H9 (cell line): ENCODE data around the gene TNFAIP3. TPM values are rescaled to one million over a fixed set of nuclear protein-coding genes. Genes with fewer than 3 reads are reported as not detected.

Experiments used
- DNase-seq: peaks from one replicate; pipeline ENCODE4 v3.0.0-alpha.2; 2017
- H2AFZ ChIP-seq: one replicate; pipeline ENCODE4 v1.6.1; 2013; ENCODE audit warnings: mild to moderate bottlenecking, low read length, control low read depth, moderate library complexity
- H2AK5ac ChIP-seq: 2 replicates; pipeline ENCODE4 v1.6.1; 2013; ENCODE audit warnings: low read length, control low read depth, mixed read lengths; ENCODE audit not compliant: insufficient read length
- H2BK120ac ChIP-seq: one replicate; pipeline ENCODE4 v1.6.1; 2013; ENCODE audit warnings: low read depth, mild to moderate bottlenecking, low read length, control low read depth, inconsistent platforms; ENCODE audit not compliant: poor library complexity, severe bottlenecking
- H2BK12ac ChIP-seq: 2 replicates; pipeline ENCODE4 v1.6.1; 2013; ENCODE audit warnings: low read length, control low read depth, mixed read lengths, low read depth; ENCODE audit not compliant: insufficient read length
- H2BK15ac ChIP-seq: 2 replicates; pipeline ENCODE4 v1.6.1; 2013; ENCODE audit warnings: low read depth, low read length, control low read depth
- H2BK20ac ChIP-seq: one replicate; pipeline ENCODE4 v1.6.1; 2013; ENCODE audit warnings: low read depth, mild to moderate bottlenecking, low read length, control low read depth, inconsistent platforms; ENCODE audit not compliant: poor library complexity, severe bottlenecking
- H2BK5ac ChIP-seq: 2 replicates; pipeline ENCODE4 v1.6.1; 2013; ENCODE audit warnings: low read length, control low read depth, mixed read lengths; ENCODE audit not compliant: insufficient read length
- H3K14ac ChIP-seq: 2 replicates; pipeline ENCODE4 v1.6.1; 2013; ENCODE audit warnings: low read length, control low read depth; ENCODE audit not compliant: insufficient read depth
- H3K18ac ChIP-seq: 2 replicates; pipeline ENCODE4 v1.6.1; 2013; ENCODE audit warnings: low read depth, mild to moderate bottlenecking, mixed read lengths, low read length, control low read depth; ENCODE audit not compliant: insufficient read length
- H3K23ac ChIP-seq: 2 replicates; pipeline ENCODE4 v1.6.1; 2013; ENCODE audit warnings: low read length, control low read depth, mixed read lengths, low read depth; ENCODE audit not compliant: insufficient read length
- H3K23me2 ChIP-seq: 2 replicates; pipeline ENCODE4 v1.6.1; 2013; ENCODE audit warnings: low read depth, mild to moderate bottlenecking, mixed read lengths, low read length, control low read depth; ENCODE audit not compliant: insufficient read length, poor library complexity, severe bottlenecking
- H3K27ac ChIP-seq: 2 replicates; pipeline ENCODE4 v1.5.1; 2013; ENCODE audit warnings: low read length, control low read depth, mixed read lengths, low read depth; ENCODE audit not compliant: insufficient read length
- H3K27me3 ChIP-seq: 2 replicates; pipeline ENCODE4 v1.6.1; 2013; ENCODE audit warnings: low read length, control low read depth, inconsistent platforms; ENCODE audit not compliant: insufficient read depth
- H3K4ac ChIP-seq: 2 replicates; pipeline ENCODE4 v1.6.1; 2013; ENCODE audit warnings: low read depth, mild to moderate bottlenecking, control low read depth, inconsistent platforms, low read length, moderate library complexity
- H3K4me1 ChIP-seq: 2 replicates; pipeline ENCODE4 v1.6.1; 2013; ENCODE audit warnings: low read length, control low read depth, inconsistent platforms; ENCODE audit not compliant: insufficient read depth
- H3K4me2 ChIP-seq: 2 replicates; pipeline ENCODE4 v1.6.1; 2013; ENCODE audit warnings: low read length, control low read depth, mixed read lengths; ENCODE audit not compliant: insufficient read length, insufficient read depth
- H3K56ac ChIP-seq: 2 replicates; pipeline ENCODE4 v1.6.1; 2013; ENCODE audit warnings: low read depth, mild to moderate bottlenecking, mixed read lengths, low read length, control low read depth; ENCODE audit not compliant: insufficient read length
- H3K79me1 ChIP-seq: 2 replicates; pipeline ENCODE4 v1.6.1; 2013; ENCODE audit warnings: low read depth, mild to moderate bottlenecking, moderate library complexity, low read length, control low read depth, inconsistent platforms; ENCODE audit not compliant: insufficient read depth, poor library complexity, severe bottlenecking
- H3K79me2 ChIP-seq: 2 replicates; pipeline ENCODE4 v1.6.1; 2013; ENCODE audit warnings: low read length, control low read depth, inconsistent platforms; ENCODE audit not compliant: insufficient read depth
- H3K9ac ChIP-seq: 2 replicates; pipeline ENCODE4 v1.6.1; 2013; ENCODE audit warnings: low read length, control low read depth, mixed read lengths; ENCODE audit not compliant: insufficient read length; ENCODE audit errors: extremely low read depth
- H3K9me3 ChIP-seq: one replicate; pipeline ENCODE4 v1.6.1; 2013; ENCODE audit warnings: low read depth, low read length, inconsistent platforms; ENCODE audit not compliant: control insufficient read depth
- H3T11ph ChIP-seq: one replicate; pipeline ENCODE4 v1.6.1; 2013; ENCODE audit warnings: mild to moderate bottlenecking, low read length, control low read depth, inconsistent platforms
- H4K20me1 ChIP-seq: one replicate; pipeline ENCODE4 v1.6.1; 2013; ENCODE audit not compliant: control insufficient read depth, insufficient read length, insufficient read depth
- H4K5ac ChIP-seq: 2 replicates; pipeline ENCODE4 v1.6.1; 2013; ENCODE audit warnings: low read depth, mild to moderate bottlenecking, mixed read lengths, low read length, control low read depth; ENCODE audit not compliant: insufficient read length
- H4K8ac ChIP-seq: replicated peaks from 2 replicates; pipeline ENCODE4 v1.6.1; 2013; ENCODE audit warnings: low read length, control low read depth, mixed read lengths, low read depth; ENCODE audit not compliant: insufficient read length
- H4K91ac ChIP-seq: 2 replicates; pipeline ENCODE4 v1.6.1; 2013; ENCODE audit warnings: low read depth, mild to moderate bottlenecking, moderate library complexity, mixed read lengths, low read length, control low read depth; ENCODE audit not compliant: insufficient read length
- H3K27ac Mint-ChIP-seq, 3 experiments: 2 replicates in 2 of 3; 3 replicates in 1 of 3; pipeline ENCODE4 v1.8.0; 2020 to 2021; ENCODE audit warnings: mixed read lengths in 3 of 3, mild to moderate bottlenecking in 1 of 3, moderate library complexity in 1 of 3
- H3K27me3 Mint-ChIP-seq: 2 replicates; pipeline ENCODE4 v1.8.0; 2021; ENCODE audit warnings: low read depth, mild to moderate bottlenecking, moderate library complexity, mixed read lengths
- H3K36me3 Mint-ChIP-seq, 3 experiments: 2 replicates in 2 of 3; 3 replicates in 1 of 3; pipeline ENCODE4 v1.8.0; 2020 to 2021; ENCODE audit warnings: low read depth in 3 of 3, mixed read lengths in 3 of 3; ENCODE audit not compliant: insufficient read depth in 1 of 3
- H3K4me1 Mint-ChIP-seq, 2 experiments: 2 replicates each; pipeline ENCODE4 v1.8.0; 2020; ENCODE audit warnings: mixed read lengths in 2 of 2
- H3K4me3 Mint-ChIP-seq, 2 experiments: 2 replicates in 1 of 2; 3 replicates in 1 of 2; pipeline ENCODE4 v1.8.0; 2020 to 2021; ENCODE audit warnings: mild to moderate bottlenecking in 2 of 2, mixed read lengths in 2 of 2, moderate library complexity in 1 of 2
- H3K9me3 Mint-ChIP-seq, 2 experiments: 2 replicates in 1 of 2; 3 replicates in 1 of 2; pipeline ENCODE4 v1.8.0; 2020; ENCODE audit warnings: mild to moderate bottlenecking in 2 of 2, mixed read lengths in 2 of 2, moderate library complexity in 1 of 2
- WGBS: extraction: QIAGEN DNeasy Blood & Tissue Kit; methylation state at CpG from one replicate; pipeline ENCODE4 v1.1.7; 2013; ENCODE audit warnings: missing lambda C conversion rate, low lambda C conversion rate, mixed read lengths; ENCODE audit not compliant: insufficient read length; ENCODE audit errors: extremely low coverage; 5-methylcytosine and 5-hydroxymethylcytosine counted together
- total RNA-seq: library from RNA; stranded (reverse); gene quantifications from 2 replicates; pipeline ENCODE4 v1.2.1, GENCODE V29; 2021
- TF ChIP-seq, protein P1 (sequence below): fragments of 200-600 bp; sonication (generic); conservative IDR thresholded peaks from 3 replicates; pipeline ENCODE4 v1.8.0; 2021; ENCODE audit warnings: antibody characterized with exemption, mild to moderate bottlenecking

TNFAIP3 gene
- total RNA-seq, 1 experiment from 2014 or later: 3.7 TPM

DNA sequence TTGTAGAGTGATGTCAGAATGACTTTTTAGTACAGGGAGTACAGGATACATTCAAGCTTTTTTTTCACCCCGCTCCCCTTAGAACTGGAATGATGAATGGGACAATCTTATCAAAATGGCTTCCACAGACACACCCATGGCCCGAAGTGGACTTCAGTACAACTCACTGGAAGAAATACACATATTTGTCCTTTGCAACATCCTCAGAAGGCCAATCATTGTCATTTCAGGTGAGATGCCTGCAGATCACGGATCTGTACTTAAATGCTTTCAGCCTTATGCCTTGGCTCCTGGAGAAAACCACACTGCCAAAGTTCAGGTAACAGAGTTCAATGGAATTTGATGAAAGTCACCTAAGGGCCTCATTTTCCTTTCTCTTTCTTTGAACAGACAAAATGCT is 8.5 kb downstream of the TNFAIP3 start:
- H3K4me1 ChIP-seq: peaks cover 5% of the 10 kb centered on the region; the same call in 1 of the 2 replicates
- H2BK12ac ChIP-seq: no peak overlapping the region
- no peak overlapping the region for H3K23ac ChIP-seq
- no peak overlapping the region for H3K4ac ChIP-seq
- no peak overlapping the region for H4K5ac ChIP-seq
- H2BK120ac ChIP-seq: no peak overlapping the region
- no peaks in the 10 kb centered on the region for H3K9me3 ChIP-seq
- H2BK20ac ChIP-seq: no peak overlapping the region
- H2AFZ ChIP-seq: no peak overlapping the region
- Mint-ChIP-seq H3K27ac (no peak overlapping the region), H3K4me1 (peaks cover 25% of the 10 kb centered on the region in 2 experiments), H3K27me3 (peaks cover 2% of the 10 kb centered on the region; the same call in 1 of the 2 replicates), H3K36me3 (peaks cover 0 to 23% (median 0%) of the 10 kb centered on the region in 3 experiments; a peak in 3 of 7 replicates), H3K9me3 (no peaks in the 10 kb centered on the region), H3K4me3 (no peak overlapping the region)
- H3K18ac ChIP-seq: no peak overlapping the region
- H2AK5ac ChIP-seq: no peak overlapping the region
- no peaks in the 10 kb centered on the region for H3K27me3 ChIP-seq
- H3K14ac ChIP-seq: no peak overlapping the region
- H3K79me1 ChIP-seq: no peaks in the 10 kb centered on the region
- H4K20me1 ChIP-seq: no peaks in the 10 kb centered on the region
- H2BK5ac ChIP-seq: no peak overlapping the region
- no peak for DNase-seq
- H3K56ac ChIP-seq: no peak overlapping the region
- H3K79me2 ChIP-seq: no peaks in the 10 kb centered on the region
- H2BK15ac ChIP-seq: no peak overlapping the region
- H3K4me2 ChIP-seq: no peak overlapping the region
- H3K23me2 ChIP-seq: no peaks in the 10 kb centered on the region
- no peak overlapping the region for H4K8ac ChIP-seq
- TF ChIP-seq, protein P1, sequence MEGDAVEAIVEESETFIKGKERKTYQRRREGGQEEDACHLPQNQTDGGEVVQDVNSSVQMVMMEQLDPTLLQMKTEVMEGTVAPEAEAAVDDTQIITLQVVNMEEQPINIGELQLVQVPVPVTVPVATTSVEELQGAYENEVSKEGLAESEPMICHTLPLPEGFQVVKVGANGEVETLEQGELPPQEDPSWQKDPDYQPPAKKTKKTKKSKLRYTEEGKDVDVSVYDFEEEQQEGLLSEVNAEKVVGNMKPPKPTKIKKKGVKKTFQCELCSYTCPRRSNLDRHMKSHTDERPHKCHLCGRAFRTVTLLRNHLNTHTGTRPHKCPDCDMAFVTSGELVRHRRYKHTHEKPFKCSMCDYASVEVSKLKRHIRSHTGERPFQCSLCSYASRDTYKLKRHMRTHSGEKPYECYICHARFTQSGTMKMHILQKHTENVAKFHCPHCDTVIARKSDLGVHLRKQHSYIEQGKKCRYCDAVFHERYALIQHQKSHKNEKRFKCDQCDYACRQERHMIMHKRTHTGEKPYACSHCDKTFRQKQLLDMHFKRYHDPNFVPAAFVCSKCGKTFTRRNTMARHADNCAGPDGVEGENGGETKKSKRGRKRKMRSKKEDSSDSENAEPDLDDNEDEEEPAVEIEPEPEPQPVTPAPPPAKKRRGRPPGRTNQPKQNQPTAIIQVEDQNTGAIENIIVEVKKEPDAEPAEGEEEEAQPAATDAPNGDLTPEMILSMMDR: no peak
- WGBS: no CpG with 5 or more reads among the region's 3 CpGs
- H3K27ac ChIP-seq: no peak overlapping the region
- H3K9ac ChIP-seq: no peak overlapping the region
- H4K91ac ChIP-seq: no peak overlapping the region
- H3T11ph ChIP-seq: no peak overlapping the region
